HG03139 (cell line): ENCODE measurements around the gene PCDHGC3.

Source experiments
- ATAC-seq: cut with Tn5 transposase; IDR thresholded peaks from one replicate; pipeline ENCODE4 v1.9.1; 2021; ENCODE audit not compliant: unreplicated experiment

The PCDHGC3 gene

DNA sequence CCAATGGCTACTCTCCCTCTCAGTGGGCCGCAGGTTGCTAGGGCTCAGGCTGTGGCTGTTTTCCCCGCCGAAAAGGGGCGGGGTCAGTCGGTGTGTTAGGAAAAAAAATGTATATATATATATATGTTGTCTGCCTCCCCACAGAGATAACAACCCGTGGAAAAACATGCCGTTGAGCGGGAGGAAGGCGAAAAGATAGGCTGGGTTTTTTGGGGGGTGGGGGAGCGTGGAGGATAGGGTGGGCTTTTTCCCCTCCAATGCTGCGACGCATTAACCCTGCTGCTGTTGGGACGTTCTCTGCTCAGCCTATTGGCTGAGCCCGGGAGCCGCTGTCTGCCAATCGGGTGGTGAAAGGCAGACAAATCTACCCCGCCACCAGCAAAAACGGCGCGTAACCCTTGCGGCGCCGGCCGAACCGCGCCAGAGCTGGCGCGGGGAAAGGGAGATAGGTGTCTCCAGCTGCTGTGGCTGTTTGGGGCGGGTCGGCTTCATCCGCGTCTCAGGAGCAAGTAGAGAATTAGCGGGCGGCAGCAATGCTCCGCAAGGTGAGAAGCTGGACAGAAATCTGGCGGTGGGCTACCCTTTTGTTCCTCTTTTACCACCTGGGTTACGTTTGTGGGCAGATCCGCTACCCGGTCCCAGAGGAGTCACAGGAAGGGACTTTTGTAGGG lies 9.0 kb downstream of the PCDHGC3 start, which contains the start of gene PCDHGC4:
Gene PCDHGC4 (plus strand): TSS at position 390 of the 671 bp plus-strand sequence. CDS start 144 bp downstream, at position 534.
- no peak for ATAC-seq

DNA sequence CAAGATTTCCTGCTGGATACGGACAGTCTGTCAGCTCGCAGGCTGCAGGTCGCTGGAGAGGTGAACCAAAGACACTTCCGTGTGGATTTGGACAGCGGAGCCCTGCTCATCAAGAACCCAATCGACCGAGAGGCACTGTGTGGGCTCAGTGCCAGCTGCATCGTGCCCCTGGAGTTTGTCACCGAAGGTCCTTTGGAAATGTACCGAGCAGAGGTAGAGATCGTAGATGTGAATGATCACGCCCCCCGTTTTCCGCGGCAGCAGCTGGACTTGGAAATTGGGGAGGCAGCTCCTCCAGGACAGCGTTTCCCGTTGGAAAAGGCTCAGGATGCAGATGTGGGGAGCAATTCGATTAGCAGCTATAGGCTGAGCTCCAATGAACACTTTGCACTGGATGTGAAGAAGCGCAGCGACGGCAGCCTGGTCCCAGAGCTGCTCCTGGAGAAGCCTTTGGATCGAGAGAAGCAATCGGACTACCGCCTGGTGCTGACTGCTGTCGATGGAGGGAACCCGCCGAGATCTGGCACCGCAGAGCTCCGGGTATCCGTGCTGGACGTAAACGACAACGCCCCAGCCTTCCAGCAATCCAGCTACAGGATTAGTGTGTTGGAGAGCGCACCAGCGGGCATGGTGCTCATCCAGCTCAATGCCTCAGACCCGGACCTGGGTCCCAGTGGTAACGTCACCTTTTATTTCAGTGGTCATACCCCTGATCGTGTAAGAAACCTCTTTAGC lies 9.7 kb downstream of the PCDHGC3 start:
- no peak for ATAC-seq

DNA sequence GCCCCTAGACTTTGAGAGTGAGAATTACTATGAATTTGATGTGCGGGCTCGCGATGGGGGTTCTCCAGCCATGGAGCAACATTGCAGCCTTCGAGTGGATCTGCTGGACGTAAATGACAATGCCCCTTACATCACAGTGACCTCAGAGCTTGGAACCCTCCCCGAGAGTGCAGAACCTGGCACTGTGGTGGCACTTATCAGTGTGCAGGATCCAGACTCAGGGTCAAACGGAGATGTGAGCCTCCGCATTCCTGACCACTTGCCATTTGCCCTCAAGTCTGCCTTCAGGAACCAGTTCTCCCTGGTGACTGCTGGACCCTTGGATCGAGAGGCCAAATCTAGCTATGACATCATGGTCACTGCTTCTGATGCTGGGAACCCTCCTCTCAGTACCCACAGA lies 10.3 kb downstream of the PCDHGC3 start:
- no peak for ATAC-seq

DNA sequence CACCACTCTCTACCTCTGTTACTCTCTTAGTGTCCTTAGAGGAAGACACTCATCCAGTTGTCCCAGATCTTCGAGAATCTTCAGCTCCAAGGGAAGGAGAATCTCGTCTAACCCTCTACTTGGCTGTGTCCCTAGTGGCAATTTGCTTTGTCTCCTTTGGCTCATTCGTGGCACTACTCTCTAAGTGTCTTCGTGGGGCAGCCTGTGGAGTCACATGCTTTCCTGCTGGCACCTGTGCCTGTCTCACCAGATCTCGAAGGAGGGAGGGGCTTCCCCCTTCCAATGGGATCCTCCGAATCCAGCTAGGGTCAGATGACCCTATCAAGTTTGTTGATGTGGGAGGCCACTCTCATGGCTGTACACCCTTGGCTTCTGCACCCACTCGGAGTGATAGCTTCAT lies 11.4 kb downstream of the PCDHGC3 start:
- no peak for ATAC-seq

DNA sequence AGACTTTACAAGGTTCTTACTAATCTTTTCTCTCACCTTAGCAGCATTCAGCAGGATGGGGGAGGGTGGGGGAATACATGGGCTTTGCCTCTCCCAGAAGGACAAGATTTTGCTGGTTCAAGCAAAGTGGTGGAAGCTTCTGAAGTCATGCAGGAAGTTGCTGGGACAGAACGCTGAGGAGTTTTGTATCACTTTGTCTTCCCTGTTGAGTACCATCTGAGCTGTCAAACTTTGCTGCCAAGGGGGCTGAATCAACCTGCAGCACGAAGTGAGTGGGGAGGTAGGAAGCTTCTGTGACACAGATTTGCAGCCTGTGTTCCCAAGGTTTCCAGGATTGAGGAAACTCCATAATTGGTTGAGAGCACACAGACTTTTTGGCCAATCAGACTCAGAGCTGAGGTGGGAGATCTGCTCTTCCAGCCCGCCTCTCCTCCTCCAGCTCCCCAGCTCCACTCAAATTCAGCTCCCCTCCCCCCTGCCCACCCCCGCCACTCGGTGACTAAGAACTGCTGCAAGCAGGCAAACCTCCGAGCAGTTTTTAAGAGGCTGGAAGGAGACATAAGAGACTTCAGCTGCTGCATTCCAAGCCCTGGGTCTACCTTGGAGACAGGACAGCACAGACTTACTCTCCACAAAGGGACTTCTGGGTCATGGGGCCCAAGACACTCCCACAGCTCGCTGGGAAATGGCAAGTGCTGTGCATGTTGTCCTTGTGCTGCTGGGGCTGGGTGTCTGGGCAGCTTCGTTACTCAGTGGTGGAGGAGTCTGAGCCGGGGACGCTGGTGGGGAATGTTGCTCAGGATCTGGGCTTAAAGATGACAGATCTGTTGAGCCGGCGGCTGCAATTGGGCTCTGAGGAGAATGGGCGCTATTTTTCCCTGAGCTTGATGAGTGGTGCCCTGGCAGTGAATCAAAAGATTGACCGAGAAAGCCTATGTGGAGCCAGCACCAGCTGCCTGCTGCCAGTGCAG lies 13.1 kb downstream of the PCDHGC3 start, which contains the start of gene PCDHGC5:
Gene PCDHGC5 (plus strand): TSS at position 491 of the 971 bp plus-strand sequence. CDS start 160 bp downstream, at position 651.
- ATAC-seq, result no peak

DNA sequence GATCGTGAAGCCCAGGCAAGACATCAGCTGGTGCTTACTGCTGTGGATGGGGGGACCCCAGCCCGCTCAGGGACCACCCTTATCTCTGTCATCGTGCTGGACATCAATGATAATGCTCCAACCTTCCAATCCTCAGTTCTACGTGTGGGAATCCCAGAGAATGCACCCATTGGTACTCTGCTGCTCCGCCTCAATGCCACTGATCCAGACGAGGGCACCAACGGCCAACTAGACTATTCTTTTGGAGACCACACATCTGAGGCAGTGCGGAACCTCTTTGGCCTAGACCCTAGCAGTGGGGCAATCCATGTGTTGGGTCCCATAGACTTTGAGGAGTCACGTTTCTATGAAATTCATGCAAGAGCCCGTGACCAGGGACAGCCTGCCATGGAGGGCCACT lies 14.1 kb downstream of the PCDHGC3 start:
- no peak for ATAC-seq

DNA sequence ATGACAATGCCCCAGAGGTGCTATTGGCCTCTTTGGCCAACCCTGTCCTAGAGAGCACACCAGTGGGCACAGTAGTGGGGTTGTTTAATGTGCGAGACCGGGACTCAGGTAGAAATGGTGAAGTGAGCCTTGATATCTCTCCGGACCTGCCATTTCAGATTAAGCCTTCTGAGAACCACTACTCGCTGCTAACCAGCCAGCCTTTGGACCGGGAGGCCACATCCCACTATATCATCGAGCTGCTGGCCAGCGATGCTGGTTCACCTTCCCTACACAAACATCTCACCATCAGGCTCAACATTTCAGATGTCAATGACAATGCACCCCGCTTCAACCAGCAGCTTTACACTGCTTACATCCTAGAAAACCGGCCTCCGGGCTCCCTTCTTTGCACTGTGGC lies 14.5 kb downstream of the PCDHGC3 start:
- no peak for ATAC-seq

DNA sequence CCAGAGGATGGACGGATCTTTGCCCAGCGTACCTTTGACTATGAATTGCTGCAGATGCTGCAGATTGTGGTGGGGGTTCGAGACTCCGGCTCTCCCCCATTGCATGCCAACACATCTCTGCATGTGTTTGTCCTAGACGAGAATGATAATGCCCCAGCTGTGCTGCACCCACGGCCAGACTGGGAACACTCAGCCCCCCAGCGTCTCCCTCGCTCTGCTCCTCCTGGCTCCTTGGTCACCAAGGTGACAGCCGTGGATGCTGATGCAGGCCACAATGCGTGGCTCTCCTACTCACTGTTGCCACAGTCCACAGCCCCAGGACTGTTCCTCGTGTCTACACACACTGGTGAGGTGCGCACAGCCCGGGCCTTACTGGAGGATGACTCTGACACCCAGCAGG lies 15.0 kb downstream of the PCDHGC3 start:
- ATAC-seq, result no peak

DNA sequence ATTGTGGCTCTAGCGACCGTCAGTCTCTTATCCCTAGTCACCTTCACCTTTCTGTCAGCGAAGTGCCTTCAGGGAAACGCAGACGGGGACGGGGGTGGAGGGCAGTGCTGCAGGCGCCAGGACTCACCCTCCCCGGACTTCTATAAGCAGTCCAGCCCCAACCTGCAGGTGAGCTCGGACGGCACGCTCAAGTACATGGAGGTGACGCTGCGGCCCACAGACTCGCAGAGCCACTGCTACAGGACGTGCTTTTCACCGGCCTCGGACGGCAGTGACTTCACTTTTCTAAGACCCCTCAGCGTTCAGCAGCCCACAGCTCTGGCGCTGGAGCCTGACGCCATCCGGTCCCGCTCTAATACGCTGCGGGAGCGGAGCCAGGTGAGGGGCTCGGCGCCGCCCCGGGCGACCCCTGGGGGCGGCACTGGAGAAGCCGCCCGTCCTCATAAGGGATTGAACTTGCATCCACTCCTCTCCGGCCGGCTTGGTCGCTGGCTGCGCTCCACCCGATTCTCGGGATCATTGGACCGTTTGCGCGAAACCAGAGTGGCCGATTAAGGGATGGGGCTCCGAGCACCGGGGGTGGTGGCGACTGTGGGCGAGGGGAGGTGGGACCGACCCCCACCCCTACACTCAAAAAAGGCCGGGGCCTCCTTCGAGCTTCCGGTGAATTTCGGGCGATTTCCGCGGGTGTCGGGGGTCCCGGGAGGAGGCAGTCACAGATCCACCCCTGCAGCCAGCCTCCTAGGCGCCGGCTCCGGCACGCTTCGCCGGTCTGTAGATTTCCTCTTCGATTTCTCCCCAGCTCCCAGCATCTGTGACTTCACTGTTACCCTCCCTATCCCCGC lies 15.8 kb downstream of the PCDHGC3 start:
- no peak for ATAC-seq

DNA sequence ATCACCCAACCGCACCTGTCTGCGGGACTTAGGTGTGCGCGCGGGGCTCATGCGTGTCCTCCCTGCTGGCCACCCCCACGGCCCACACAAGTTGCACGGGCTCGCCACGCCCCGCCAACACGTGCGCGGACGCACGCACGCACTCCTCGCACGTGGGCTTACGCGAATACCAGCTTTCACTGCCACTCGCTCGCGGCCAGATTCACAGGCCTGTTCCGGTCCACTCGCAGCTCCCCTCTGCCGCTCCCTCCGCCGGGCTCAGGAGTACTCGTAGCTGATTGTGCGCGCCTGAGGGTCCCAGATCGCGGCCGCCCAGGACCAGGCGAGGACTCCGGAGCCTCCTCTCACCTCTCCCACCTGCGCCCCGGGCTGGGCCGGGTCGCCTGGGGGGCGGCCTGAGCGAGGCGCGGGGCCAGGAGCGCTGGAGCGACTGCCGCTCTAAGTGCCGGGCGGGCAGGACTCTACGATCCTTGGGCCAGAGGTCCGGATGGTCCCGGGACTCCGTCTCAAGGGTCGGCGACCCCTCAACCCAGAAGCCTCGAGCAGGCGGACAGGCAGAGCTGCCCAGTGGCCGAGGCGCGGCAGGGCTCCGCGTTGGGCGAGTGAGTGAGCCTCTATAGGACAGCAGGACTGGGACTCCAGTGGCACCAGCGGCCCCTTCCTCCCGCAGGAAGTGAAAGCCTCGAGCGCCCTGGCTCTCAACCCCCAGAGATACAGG lies 16.6 kb downstream of the PCDHGC3 start:
- no peak for ATAC-seq

DNA sequence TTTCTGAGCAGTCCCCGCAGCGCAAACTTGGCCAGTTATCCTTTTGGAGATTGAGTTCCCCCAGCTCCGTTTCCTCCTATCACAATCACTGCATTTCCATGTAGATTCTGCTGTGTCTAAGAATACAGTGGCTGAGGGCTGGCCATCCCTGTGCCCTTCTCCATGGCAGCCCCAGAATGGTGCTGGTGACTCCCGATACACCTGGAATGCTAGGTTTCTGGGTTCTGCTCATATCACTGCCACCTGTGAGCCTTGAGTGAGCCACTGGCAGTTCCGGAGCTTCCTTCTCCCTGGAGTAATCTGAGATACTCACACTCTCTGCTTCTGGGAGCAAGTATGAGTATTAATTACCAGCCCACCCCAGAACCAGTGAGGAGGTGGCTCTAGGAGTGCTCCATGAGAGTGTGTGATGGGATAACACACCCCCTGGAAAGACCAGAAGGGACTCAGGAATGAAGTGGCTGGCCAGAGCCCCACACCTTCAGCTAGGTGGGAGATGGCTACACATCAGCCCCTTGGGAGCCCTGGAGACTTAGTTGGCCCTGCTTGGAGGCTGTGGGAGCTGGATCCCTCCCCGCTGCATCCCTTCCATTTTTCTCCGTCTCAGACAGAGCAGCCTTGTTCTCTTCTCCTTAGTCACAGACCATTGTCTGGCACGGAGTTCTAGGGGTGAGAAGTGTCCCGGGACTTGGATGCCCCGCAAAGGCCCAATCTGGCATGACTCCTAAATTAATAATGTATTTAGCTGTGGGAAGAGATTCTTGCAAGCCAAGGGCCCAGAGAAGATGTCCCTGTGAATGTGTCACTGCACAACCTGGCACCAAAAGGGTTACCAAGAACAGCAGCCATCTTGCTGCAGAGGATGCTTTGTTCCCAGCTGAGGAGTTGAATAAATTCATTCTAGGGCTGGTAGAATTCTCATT lies 18.0 kb downstream of the PCDHGC3 start:
- no peak for ATAC-seq

DNA sequence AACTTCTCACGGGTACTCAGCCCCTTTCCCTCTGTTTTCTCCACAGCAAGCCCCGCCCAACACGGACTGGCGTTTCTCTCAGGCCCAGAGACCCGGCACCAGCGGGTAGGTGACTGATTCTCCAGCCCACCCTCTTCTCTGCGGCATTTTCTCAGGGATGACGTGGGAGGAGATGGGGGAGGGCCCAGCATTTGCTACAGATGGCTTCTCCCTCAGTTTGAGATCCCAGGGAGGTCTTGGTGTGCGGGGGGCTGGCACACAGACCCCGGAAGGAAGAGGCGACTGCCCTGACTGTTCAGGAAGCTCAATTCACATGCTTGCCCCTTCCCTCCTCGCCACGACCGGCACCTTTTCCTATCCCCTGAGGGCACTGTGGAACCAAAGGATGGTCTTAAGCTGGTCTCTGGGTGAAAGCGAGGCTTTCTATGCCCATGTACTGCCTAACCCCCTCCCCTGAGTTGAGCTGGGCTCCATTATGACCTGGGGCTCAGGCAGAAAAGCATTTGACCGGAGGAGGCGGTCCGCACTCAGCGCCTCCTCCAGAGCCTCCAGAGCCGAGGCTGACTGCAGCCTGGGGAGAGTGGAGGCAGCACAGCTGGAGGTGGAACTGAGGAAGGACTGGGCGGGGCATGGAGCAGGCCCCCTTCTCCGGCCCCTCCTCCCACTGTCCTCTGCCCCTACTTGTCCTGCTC lies 19.1 kb downstream of the PCDHGC3 start:
- ATAC-seq, result no peak

DNA sequence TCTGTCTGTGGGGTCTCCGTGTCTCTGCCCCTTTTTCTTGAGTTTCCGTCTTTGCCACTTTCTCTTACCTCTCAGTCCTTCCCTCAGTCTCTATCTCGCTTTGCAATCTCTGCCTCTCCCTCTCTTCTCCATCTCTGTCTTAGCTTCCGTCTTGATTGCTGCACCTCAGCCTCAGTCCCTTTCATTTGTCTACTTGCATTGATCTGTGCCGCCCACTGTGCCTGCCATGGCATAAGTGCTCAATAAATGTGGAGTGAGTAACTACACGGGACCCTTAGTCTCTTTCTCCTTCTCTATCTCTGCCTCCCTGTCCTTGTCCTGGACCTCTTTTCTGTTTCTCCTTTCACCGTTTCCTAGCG lies 19.7 kb downstream of the PCDHGC3 start:
- no peak for ATAC-seq

DNA sequence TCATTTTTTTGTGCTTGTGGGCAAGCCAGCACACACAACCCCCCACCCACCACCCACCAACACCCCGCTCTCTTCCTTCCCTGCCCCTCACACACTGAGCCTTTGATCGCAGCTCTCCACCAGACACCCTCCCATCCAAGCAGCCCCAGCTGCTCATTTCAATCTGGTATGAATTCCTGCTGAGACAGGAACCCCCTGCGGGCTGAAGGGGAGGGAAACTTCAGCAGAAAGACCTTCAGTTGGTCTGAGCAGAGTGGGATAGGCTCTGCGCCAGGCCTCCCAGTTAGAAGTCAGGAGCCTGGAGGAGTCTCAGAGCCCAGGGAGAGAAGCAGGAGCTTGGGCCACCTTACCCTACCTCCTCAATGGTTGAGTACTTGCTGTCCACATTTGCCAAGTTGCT lies 20.3 kb downstream of the PCDHGC3 start:
- no peak for ATAC-seq

DNA sequence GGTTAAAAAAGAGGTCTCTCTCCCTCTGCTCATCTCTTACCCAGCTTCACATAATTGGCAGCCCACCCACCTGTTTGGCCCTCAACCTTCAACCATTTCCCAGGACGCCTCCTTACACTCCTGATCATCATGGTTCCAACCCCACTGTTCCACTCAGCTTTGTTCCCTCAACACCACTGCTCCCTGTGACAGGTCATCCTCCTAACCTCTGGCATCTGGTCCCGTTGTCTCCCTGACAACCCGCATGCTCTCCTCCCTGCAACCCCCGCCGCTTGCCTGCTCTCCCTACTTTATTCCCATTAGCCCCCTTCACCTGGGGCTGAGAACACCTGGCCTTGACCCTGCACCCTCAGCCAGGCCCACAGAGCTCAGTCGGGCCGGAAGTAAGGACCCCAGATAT lies 26.0 kb downstream of the PCDHGC3 start:
- no peak for ATAC-seq

DNA sequence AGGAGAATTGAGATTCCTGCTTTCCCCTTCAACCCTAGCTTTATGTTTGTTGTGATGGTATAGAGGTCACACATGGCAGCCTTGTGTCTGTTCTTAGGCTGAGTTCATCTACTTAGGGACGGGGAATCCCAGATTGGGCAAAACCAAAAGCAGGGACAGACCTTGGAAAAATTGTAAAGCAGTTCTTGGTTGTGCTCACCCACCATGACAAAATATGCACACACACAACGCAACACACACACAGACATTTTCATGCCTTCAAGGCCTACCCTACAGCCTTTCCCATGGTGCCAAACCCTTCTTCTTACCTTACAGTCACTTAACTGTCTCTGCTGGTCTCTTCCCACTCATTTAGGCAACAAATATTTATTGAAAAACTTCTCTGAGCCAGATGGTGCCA lies 27.9 kb downstream of the PCDHGC3 start:
- no peak for ATAC-seq

DNA sequence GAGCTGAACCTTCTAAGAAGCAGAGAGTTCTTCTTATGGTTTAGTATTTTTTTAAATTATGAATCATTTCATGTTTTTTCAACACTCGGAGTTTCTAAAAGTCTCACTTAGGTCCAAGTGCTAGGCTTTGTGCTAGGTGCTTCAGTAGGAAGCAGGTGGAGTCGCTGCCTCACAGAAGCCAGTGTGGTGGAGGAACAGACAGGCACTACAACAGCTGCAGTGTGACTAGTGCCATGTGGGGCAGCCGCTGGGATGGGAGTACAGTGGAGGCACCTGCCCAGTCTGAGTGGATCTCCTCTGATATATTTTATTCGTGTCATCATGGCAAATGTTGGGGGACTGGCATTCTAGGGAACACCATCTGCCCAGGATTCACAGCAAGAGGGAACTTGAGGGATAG lies 28.4 kb downstream of the PCDHGC3 start:
- ATAC-seq, result no peak
